ENCODE measurements around the gene SAPCD2.
"Not testable (repeated sequence)": the region's sequence is repeated elsewhere in the genome, so short reads cannot be mapped to it uniquely, and the experiment has no call there.

The SAPCD2 gene

DNA sequence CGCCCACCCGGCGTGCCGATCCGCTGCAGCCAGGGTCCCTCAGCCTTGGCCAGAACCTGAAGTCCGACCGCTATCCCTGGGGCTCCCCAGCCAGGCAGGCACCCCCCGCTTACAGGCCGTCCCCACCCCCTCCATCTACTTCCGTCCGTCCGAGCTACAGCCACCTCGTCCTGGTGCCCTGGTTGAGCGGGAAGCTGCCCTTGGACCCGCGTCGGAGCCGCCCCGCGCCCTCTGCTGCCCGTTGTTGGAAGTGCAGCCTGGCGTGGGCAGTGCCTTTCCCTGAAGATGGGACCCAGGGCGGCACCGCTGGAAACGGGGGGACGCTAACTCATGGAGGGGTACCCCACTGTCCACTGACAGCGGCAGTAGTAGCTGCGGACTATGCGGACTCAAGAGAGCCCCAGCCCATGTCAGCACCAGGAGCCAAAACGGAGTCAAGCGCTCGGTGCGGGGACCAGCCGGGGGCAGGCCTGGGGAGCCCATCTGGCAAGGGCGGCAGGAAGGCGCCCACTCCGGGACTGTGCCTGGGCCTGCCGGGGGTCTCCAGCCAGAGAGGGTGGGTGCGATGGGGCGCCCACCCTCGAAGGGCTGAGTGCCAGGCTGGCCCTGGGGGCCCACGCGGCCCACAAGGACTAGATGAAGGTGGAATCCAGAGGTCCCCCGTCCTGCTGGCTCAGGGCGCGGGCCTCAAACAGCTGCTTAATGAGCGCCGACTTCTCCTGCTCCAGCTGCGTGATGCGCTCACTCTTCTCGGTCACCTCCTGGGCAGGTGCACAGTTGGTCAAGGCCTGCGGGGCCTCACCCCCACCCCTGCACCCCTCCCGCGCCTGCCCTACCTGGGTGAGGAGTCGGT, 6.1 kb downstream of the SAPCD2 start:
- peak in 2 of 5 donors; percentile 41 to 43 for DNase-seq

DNA sequence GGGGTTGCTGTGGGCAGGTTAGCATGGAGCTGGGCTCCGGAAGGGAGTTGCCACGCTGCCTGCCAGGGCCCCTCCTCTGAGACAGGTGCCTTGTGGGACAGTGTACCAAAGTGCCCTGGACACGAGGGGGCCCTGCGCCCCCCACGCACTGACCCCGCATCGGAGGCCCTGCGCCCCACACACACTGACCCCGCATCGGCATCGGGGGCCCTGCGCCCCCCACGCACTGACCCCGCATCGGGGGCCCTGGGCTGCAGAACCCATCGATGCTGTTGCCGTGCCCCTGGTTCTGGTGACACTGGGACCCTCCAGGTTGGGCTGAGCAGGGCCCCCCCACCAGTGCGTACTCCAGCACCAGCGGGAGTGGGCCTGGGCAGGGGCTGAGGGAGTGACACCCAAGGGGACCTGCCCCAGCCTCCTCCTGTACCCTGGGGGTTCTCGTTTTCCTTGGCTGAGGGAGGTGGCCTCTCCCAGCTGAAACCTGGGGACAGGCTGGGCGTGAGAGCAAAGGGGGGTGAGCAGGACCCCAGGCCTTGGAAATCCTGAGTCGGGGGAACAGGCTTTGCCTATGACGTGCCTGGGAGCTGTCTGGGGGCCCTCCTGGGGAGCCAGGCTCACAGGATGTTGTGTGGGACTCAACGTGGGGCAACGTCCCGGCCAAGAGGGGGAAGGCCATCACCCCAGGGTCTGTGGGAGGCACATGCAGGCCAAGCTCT, 6.9 kb downstream of the SAPCD2 start:
- DNase-seq: no peak

DNA sequence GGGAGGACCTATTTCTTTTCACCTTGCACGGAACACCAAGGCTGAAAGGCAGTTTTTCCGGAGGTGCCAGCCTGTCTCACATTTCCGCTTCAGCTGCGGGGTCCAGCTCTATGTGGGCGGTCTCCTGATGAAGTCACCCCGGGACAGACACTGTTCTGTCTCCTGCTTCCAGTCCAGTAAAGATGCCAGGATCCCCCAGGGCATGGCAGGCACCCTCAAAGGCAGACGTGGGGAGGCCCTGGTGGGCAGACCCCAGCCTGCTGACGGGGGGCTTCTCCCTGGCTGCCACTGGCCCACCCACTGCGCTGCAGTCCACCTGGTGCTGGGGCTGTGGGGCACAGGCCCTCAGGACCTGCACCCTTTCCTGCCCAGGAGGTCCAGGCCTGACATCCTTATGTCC, 7.6 kb downstream of the SAPCD2 start:
- DNase-seq: not testable (repeated sequence)

DNA sequence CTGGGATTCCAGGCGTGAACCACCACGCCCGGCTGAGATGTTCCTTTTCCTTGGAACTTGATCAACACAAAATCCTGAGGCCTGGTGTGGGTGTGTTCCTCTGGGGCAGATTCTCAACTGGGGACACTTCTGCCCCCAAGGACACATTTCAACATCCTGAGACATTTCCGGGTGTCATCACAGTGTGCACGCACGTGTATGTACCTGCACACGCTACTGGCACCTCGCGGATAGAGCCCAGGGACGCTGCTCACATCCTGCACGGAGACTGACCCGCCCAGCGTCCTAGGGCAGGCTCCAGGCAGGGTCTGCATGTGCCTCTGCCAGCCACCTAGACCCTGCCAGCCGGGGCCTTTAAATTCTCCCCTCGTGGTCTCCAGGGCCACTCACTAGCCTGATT, 8.0 kb downstream of the SAPCD2 start:
- no peak for DNase-seq

GRCh38 chr9:137058521-137059234, 11.7 kb downstream of the SAPCD2 start:
- no peak for DNase-seq

DNA sequence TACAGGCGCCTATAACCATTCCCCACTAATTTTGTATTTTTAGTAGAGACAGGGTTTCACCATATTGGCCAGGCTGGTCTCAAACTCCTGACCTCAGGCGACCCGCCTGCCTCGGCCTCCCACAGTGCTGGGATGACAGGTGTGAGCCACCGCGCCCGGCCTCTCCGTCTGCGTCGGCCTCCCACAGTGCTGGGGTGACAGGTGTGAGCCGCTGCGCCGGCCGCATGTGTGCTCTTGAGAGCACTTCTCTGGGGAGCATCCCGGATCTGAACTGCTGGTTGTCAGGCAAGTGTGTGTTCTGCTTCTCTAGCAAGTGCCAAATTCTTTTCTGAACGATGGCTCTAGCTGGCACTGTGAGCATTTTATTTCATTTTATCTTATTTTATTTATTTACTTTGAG, 12.8 kb downstream of the SAPCD2 start:
- no peak for DNase-seq

DNA sequence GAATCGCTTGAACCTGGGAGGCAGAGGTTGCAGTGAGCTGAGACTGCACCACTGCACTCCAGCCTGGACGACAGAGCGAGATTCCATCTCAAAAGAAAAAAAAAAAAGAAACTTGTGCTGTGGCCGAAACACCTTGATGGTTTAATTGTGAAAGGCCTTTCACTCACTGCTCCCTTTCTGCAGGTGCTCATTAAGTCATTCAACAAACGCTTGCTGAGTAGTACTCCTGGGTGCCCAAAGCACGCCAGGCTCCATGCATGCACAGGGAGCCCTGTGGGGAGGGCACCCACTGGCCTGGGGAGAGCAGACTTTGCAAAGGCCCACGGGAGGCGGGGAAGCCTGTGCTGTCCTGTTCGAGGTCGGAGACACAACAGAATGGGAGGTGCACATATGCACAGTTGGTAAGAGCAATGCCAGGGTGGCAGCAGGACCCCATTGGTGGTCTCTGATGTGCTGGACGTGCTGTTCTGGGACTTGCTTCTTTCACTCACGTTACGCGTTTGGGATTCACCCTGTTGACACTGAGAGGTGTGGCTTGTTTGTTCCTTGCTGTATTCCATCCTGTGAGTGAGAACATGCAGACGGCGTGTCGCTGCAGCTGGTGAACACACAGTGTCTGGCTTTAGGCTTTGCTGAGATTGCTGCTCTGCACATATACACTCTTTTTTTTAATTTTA, 13.5 kb downstream of the SAPCD2 start:
- no peak for DNase-seq

DNA sequence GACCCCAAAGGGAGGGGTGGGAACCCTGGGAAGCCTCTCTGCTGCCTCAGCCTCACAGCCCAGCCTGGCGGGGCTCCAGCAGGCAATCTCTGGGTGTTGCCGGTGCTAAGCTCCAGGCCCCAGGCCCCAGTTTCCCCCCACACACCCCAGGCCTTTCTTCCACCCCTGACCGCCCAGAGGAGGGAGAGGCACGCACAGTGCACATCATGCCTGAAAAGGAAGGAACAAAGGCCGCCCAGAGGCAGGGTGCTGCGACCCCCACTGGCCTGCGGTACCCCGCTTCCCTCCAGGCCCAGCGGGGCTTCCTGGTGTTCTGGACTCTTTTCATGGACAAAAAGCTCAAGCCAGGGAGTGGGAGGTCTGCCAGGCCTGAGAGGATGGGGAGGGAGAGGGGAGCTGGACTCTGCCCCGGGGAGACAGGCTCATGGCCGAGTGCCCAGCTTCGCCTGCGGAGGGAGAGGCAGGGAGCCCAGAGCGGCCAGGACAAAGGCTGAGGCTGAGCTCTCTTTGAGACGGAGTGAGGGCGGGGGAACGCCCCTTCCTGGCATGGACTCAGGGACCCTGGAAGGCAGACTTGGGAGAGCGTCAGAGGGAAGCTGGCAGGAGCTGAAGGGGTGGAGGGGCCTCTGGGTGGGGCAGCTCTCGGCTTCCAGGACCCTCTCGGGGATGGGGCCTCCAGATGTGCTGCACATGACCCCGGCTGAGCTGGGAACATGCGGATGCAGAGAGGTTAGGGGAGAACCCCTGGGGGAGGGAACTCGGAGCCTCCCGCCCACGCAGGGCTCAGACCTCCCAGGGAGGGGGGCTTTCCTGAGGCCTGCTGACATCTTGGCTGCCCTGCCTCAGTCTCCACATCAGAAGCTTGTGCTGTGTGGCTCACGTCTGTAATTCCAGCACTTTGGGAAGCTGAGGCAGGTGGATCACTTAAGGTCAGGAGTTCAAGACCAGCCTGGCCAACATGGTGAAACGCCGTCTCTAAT, 14.7 kb downstream of the SAPCD2 start:
- no peak for DNase-seq

GRCh38 chr9:137054932-137055384, 15.4 kb downstream of the SAPCD2 start:
- no peak for DNase-seq

DNA sequence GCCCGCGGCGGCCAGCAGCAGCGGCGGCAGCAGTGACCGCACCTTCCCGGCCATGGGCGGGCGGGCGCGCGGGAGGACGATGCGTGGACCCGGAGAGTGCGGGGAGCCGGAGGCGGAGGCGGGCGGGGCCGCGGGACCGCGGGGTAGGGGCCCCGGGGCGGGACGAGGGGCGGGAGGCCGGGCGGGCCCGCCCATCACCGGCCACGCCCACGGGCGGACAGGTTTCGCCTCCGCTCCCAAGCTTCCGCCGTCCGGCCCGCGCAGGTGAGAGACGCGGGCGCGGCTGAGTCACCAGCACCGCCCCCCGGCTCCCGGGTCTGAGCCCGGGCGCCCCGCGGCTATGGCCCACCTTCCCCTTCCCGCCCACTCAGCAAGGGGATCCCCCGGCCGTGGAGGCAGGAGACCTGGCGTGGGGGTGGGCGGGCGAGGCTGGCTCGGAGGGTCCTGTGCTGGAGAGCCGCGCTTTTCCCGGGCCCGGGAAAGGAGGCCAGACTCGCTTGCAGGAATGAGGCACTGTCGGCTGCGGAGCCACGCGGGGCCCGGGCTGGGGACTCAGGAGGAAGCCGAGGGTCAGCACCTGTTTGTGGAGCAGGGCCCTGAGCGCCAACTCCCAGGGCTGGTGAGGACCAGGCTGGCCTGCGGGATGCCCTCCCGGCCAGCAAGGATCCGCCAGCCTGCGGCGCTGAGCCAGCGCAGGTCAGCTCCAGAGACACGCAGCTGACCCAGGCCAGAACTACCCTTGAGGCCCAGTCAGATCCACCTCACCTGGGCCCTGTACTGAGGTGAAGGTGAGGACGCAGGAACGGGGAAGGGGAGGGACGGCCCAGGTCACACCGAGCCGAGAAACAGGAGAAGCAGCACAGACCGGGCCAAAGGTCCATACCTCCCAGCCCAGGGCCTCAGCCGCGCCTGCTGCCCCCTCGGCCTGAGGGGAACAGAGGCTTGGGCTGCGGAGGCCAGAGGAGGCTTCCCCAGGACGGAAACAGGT, 16.1 kb downstream of the SAPCD2 start, which contains the start of gene ENTPD2:
TSS of gene ENTPD2 (minus strand) at position 118 of the 988 bp plus-strand sequence. CDS start at position 54, 64 bp downstream.
- DNase-seq: peak in 1 of 5 donors; percentile 43

DNA sequence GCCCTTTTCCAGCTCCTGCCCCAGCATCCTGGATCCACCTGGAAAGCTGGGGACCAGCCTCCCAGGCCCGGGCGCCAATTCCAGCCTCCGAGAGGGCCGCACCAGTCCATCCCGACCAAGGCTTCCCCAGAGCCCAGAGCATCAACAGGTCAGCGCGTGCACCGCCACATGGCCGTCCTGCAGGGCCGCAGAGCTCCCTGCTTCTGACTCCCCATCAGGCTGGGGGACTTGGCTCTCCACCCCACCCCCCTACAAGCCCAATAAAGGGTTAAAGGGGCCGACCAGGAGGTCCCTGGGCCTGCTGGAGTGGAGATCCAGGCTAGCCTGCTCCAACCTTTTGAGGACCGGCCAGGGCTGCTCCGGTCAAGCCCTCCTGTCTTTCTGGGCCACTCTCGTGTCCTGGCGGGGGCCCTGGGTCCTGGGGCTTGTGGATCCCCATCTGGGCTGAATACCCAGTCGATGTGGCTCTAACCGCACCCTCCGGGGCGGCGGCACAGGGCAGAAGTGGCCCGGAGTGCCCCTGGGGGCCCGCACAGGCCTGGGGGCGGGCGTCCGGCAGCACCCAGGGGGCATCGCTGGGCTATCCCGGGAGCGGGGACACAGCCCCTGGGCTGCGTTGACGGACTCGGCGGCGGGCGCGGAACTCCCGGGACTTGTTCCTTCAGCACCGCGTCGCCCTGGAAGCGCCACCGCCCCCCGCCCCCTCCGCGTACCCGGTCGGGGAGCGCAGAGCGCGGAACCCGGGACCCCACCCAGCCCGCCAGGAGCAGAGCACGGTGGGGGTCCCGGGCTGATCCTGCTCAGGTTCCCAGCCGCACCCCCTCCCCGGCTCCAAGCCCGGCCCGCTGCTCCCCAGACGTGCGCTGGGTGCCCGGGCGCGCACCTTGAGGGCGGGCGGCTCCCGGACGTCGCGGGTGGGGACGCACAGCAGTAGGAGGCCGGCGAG, 17.1 kb downstream of the SAPCD2 start:
- no peak for DNase-seq

- DNase-seq: no peak
Observed at GRCh38 chr9:137052293-137052692, 18.1 kb downstream of the SAPCD2 start.

DNA sequence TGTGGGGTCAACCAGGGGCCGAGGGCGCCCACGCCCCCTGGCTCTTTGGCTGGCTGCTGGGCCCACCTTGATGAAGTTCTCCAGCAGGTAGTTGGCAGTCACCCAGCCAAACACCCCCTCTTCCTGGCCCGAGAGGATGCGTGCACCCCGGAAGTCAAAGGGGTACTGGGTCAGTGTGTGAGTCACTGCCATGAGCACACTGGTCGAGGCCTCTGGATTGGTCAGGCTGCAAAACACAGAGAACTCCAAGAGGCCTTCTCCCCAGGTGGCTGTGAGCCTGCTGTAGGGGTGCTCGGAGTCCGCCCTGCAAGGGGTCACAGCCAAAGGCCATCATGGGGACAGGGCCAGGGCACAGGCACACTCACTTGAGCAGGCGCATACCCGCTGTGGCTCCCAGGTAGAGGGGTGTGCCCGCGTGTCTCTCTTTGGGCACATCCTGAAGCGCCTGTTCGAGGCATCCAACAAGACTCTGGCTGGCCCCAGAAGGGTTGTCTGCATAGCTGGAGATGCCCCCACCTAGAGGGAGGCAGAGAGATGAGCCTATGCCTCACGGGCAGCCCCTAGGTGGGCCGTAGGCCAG, 19.1 kb downstream of the SAPCD2 start:
- DNase-seq: no peak

DNA sequence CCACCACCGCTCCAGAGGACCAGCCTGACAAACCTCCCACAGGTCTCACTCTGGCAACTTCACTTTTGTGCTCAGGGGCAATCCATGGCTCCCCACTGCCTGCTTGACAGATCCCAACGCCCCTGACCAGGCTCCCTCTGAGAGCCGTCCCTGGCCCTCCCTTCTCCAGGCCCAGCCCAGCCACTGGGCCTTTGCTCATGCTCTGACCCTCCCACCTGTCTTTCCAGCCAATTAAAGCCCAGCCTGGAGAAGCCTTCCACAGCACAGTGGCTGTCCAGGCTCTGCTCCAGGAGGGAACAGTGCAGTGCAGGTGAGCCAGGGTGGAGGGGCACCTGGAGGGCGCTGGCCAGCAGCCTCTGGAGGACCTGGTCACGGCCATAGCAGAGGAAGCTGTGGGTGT, 19.8 kb downstream of the SAPCD2 start:
- DNase-seq: no peak

DNA sequence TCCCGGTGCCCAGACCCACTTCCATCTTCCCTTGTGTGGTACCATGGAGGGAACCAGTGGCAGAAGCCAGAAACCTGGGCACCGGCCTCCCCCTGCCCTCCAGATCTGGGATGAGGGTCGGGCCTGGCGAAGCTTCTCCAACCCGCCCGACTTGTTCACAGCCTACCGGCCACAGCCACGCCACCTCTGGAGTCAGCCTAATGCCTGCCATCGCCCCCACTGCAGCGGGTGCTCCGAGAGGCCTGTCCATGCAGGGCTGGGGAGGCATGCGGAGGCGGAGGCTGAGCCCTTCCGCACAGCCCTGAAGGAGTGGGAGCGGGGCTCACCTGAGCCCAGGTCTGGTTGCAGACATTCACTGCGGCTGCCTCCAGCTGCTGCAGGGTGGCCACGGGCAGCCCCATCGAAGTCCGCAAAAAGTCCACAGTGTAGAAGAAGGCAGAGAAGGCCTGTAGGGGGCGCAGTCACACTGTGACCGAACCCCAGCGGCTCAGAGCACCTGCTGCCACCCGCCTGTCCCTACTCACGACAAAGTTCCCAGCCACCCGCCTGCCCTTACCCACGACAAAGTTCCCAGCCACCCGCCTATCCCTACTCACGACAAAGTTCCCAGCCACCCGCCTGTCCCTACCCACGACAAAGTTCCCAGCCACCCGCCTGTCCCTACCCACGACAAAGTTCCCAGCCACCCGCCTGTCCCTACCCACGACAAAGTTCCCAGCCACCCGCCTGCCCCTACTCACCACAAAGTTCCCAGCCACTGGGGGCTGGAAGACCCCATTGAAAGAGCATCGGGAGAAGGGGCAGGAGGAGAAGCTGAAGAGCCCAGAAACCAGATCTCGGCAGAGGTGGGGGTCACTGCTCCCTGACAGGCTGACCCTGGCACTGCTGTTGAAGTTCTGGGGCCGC, 20.6 kb downstream of the SAPCD2 start:
- DNase-seq: peak in 3 of 5 donors; percentile 46 to 64 (median 52)

DNA sequence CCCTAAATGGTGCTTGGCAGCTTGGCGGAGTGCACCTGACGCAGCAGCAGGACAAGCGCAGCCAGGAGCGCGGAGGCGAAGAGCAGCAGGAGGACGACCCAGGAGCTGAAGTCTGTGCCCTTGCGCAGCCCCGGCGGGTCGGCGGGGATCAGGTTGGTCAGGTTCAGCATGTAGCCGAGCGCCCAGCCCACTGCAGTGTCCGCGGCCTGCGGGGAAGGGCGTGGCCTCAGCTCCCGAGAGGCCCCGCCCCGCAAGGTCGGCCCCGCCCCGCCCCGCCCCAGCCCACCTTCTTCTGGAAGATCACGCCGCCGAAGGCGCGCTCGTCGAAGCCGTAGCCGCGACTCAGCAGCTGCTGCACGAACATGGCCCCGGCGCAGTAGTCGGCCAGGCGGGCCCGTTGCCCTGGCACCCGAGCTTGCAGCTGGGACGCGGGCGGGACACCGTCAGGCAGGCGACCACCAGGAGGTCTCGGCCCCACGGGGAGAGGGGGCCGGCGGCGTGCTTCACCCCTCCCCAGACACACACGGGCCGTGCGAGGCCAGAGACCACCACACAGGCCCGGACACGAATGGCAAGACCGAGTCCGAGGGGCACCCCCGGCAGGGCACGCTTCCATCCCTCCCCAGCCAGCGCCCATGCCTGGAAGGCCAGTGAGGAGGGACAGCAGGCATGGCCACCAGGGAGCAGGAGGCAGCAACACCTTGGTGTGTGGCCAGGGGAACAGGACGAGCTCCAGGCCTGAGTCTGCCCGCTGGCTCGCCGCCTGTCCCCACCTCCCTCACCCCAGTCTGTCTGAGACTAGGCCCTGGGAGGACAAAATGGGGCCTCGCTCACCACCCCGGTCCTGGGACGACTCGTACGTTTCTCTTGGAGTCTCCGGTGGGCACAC, 21.5 kb downstream of the SAPCD2 start:
- DNase-seq: no peak

All from T-helper 1 cell (primary cell).